HG03378 (cell line): ENCODE data around the gene HS6ST2.

Source experiments
- ATAC-seq: cut with Tn5 transposase; IDR thresholded peaks from one replicate; pipeline ENCODE4 v1.9.1; 2021; ENCODE audit warnings: mild to moderate bottlenecking, moderate library complexity; ENCODE audit not compliant: unreplicated experiment

The HS6ST2 gene

GRCh38 chrX:132748268-132748667 lies 210.2 kb downstream of the HS6ST2 start:
- no peak for ATAC-seq

DNA sequence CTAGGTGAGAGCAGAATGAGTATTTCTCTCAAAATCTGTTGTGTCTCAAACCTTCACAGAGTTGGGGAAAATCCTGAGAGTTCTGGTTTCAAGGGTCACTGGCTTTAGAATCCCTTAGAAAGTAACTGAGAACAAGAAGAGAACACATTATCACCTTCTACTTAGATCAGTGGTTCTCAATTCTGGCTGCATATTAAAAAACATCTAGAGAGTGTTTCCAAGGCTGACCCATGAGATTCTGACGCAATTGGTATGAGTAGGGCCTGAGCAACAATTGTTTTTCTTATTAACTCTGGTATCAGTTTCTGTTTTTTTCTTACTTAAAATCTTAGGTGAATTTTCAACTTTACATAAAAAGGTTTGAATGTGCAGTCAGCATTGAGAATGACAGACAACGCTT lies 212.8 kb downstream of the HS6ST2 start:
- ATAC-seq = no peak

GRCh38 chrX:132744470-132744869 lies 214.0 kb downstream of the HS6ST2 start:
- ATAC-seq = no peak

- no peak for ATAC-seq
These were observed 215.3 kb downstream of the HS6ST2 start for GRCh38 chrX:132743086-132743485.

DNA sequence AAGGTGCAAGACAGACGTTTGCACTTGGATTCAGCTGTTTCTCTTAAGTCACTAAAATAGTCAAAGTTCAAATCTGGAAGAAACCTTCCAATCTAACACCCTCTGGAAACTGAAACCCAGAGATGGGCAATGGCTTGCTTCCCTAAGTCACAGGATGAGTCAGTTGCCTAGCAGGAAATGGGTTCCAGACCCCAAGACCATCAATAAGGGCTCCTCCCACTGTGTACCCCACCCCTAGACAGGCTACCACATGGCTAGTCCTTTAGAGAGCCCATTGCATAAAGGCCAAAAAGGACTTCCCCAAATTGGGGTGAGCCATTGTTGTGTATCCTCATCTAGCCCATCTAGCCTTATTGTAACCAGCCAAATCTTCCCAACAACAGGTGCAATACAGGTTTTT lies 216.2 kb downstream of the HS6ST2 start:
- no peak for ATAC-seq

- no peak for ATAC-seq
These were observed 216.7 kb downstream of the HS6ST2 start for GRCh38 chrX:132741689-132742088.

DNA sequence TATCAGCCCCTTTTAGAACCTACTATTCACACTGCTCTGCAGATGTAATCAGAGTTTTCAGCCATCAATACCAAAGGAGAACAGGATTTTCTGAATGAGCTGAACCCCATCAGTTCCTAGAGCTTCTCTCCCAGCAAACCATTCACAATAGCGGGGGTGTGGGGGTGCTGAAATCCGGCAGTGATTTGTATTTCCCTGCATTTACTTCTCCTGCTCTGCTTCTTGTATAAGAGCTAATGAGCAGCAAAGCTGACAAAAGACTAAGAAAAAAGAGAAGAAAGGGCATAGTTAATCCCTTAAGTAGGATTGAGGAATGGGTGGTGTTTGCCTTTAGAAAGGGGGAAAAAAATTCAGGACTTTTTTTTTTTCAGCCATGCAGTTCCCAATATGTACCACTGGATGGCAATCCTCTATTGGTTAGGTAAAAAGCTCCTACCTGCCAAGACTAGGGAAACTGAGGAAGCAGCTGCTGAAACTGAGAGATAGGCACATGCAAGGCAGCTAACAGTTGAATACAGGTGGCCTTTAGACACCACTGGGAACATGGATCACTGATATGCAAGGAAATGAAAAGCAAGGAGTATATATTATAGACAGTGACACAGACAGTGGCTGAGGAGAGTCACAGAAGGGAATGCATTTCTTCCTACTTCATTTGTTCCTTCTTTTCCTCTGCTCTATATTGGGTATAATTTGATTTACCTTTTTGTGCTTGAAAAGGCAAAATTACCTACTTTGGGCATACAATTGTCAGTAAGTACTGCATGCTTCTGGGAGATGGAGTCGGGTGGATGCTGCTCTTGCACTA lies 217.9 kb downstream of the HS6ST2 start:
- no peak for ATAC-seq

- no peak for ATAC-seq
These were observed 219.5 kb downstream of the HS6ST2 start for GRCh38 chrX:132738951-132739350.

GRCh38 chrX:132737743-132738142 lies 220.7 kb downstream of the HS6ST2 start:
- no peak for ATAC-seq

DNA sequence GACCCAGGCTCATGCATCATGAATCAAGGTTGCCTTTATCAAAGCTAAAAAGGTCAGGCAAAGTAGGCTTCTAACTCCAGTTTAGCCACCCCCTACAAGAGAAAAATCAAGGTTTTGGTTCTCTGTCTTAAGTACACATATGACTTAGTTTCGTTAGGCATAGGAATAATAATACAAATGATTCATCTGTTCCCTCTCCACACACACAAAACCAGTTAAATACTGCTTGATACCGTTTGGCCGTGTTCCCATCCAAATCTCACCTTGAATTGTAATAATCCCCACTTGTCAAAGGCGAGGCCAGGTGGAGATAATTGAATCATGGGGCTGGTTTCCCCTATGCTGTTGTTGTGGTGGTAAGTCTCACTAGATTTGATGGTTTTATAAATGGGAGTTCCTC lies 226.2 kb downstream of the HS6ST2 start:
- ATAC-seq = no peak

GRCh38 chrX:132730726-132731125 lies 227.7 kb downstream of the HS6ST2 start:
- no peak for ATAC-seq

GRCh38 chrX:132730266-132730665 lies 228.2 kb downstream of the HS6ST2 start:
- no peak for ATAC-seq

GRCh38 chrX:132728296-132728695 lies 230.1 kb downstream of the HS6ST2 start:
- ATAC-seq = no peak

DNA sequence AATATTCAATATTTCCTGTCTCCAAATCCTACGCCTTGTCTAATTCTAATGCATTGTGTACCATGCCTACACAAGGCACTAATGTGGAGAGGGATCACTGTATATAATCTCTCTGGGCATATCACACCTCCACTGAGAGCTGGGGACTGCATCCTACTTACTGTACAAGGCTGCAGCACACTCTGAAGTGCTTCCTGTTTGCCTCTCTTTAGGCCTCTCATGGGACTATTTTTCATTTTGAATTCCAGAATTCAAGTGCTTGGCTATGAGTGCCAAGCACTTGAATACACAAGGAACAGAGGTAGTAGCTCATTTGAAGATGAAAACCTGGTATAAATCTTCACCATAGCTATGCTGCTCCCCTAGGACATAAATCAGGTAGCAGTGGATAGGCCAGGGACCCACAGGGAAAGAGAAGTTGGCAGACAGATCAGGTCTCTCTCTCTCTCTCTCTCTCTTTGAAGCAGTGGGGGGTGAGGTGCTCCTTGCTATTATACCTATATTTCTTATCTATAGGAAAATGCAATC lies 239.9 kb downstream of the HS6ST2 start:
- ATAC-seq = no peak

DNA sequence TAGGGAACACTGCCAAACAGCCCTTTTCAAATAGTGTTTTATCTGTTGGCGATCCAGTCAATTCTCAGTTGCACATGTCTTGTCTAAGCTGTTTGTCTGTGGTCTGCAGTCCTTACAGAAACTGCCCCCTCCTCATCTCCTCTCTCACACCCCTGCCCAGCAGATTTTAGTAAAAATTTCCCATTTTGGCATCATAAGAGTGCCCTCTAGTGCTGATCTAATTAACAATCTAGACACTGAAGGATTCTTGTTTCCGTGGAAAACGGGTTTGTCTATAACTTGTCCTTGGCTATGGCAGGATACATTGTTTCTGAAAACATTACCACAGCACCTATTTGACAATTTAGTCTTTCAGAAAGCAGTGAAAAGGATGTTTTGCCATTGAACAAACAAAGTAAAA lies 242.4 kb downstream of the HS6ST2 start:
- no peak for ATAC-seq

- no peak for ATAC-seq
These were observed 243.5 kb downstream of the HS6ST2 start for GRCh38 chrX:132714913-132715312.

- no peak for ATAC-seq
These were observed 246.1 kb downstream of the HS6ST2 start for GRCh38 chrX:132712350-132712749.

GRCh38 chrX:132710656-132711155 lies 247.7 kb downstream of the HS6ST2 start:
- ATAC-seq = no peak

- no peak for ATAC-seq
These were observed 249.9 kb downstream of the HS6ST2 start for GRCh38 chrX:132708529-132708928.

DNA sequence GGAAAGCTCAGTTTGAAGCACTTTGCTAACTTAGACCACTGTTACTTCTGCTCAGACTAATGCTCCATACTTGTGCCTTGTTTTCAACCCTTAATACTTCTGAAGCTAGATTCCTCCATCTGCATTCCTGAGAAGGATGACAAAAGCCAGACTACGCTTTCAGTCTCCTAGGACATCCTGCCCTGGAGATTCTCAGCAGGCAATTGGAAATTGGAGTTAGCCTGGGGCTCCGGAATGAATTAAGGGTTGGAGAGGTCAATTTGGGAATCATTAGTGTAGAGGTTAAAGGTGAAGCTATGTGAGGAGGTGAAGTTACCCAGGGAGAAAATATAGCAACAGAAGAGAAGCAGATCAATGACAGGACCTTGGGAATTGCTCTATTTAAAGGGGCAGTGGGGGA lies 253.7 kb downstream of the HS6ST2 start:
- ATAC-seq = no peak

DNA sequence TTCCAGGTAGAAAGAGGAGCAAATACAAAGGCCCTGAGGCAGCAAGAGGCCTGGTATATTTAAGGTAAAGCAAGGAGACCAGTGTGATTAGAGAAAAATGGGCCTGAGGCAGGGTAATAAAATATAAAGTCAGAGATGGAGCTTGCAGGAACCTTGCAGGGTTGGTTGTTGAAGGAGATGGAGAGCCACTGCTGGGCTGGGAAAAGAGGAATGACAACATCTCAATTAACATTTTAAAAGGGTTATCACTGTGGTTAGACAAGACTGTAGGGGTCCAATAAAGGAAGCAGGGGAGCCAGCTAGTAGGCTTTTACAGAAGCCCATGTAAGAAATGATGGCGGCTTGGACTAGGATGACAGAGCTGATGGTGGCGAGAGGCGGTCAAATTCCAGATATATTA lies 264.0 kb downstream of the HS6ST2 start:
- ATAC-seq = no peak

DNA sequence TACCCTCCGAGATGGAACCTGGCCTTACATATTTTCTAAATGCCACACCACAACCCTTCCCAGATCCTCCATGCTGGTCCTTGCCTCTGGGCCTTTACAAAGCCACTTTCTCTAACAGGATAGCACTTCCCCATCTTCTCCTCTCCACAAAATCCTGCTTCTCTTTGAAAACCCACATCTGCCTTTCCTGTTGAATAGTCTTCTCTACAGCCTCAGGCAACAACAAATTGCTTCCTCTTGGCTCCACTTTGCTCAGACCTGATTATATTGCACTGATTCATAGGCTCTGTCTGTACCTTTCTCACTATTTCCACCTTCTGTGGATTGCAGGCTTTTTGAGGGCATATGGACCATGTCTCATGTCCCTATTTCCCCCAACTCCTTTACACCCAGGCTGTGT lies 265.9 kb downstream of the HS6ST2 start:
- ATAC-seq = no peak

GRCh38 chrX:132692066-132692465 lies 266.4 kb downstream of the HS6ST2 start:
- no peak for ATAC-seq
